PC-3 (cell line): ENCODE results near the gene FBXL7. TPM values are rescaled to one million over a fixed set of nuclear protein-coding genes. Genes with fewer than 3 reads are reported as not detected.

ENCODE experiments used
- ATAC-seq: fragments of 200-7000 bp; cut with Tn5 transposase; 2 replicates; pipeline ENCODE4 v1.9.1; 2020; ENCODE audit warnings: mild to moderate bottlenecking, moderate library complexity
- BruUV-seq: library from RNA; stranded (reverse); fragments of 400-500 nt; replicated peaks from 2 replicates; lab custom pipeline; 2021; lab: Mats Ljungman, UMichigan
- CTCF ChIA-PET: fragments of 300-600 bp; sonication (Branson Sonifier 250); formaldehyde crosslinking; loops from one replicate; lab custom pipeline; 2022; ENCODE audit warnings: antibody characterized with exemption; lab: Charles Lee
- POLR2A ChIA-PET: fragments of 300-600 bp; sonication (Branson Sonifier 250); formaldehyde crosslinking; loops from one replicate; lab custom pipeline; 2022; ENCODE audit warnings: antibody characterized with exemption; ENCODE audit not compliant: unreplicated experiment; lab: Charles Lee
- DNase-seq: peaks from one replicate; pipeline ENCODE4 v3.0.0-alpha.2; 2015
- H2AFZ ChIP-seq: fragments of 300-600 bp; sonication (generic); 2 replicates; pipeline ENCODE4 v1.6.0; 2016; ENCODE audit warnings: antibody characterized with exemption, low read length
- H3F3A ChIP-seq: fragments of 300-600 bp; sonication (generic); one replicate; pipeline ENCODE4 v1.6.0; 2017; ENCODE audit warnings: antibody characterized with exemption, low read length, control low read depth, mild to moderate bottlenecking; ENCODE audit not compliant: unreplicated experiment
- H3K27ac ChIP-seq: fragments of 300-600 bp; sonication (generic); 2 replicates; pipeline ENCODE4 v1.5.1; 2016; ENCODE audit warnings: mild to moderate bottlenecking, low read length
- H3K27me3 ChIP-seq: fragments of 300-600 bp; sonication (generic); 2 replicates; pipeline ENCODE4 v1.6.1; 2016; ENCODE audit warnings: low read length, mixed read lengths
- H3K36me3 ChIP-seq: fragments of 300-600 bp; sonication (generic); 2 replicates; pipeline ENCODE4 v1.6.1; 2016; ENCODE audit warnings: low read depth, mixed run types, low read length, mixed read lengths
- H3K4me1 ChIP-seq: fragments of 300-600 bp; sonication (generic); 2 replicates; pipeline ENCODE4 v1.5.1; 2016; ENCODE audit warnings: low read length; ENCODE audit not compliant: insufficient read depth
- H3K4me2 ChIP-seq: fragments of 300-600 bp; sonication (generic); 2 replicates; pipeline ENCODE4 v1.6.0; 2016; ENCODE audit warnings: low read length
- H3K4me3 ChIP-seq: fragments of 300-600 bp; sonication (generic); 2 replicates; pipeline ENCODE4 v1.5.1; 2016; ENCODE audit warnings: mild to moderate bottlenecking, low read length, mixed read lengths
- H3K79me2 ChIP-seq: fragments of 300-600 bp; sonication (generic); 2 replicates; pipeline ENCODE4 v1.6.1; 2017; ENCODE audit warnings: low read length, mixed read lengths
- H3K9ac ChIP-seq: fragments of 300-600 bp; sonication (generic); 2 replicates; pipeline ENCODE4 v1.6.0; 2016; ENCODE audit warnings: mild to moderate bottlenecking, low read length
- H3K9me2 ChIP-seq: fragments of 300-600 bp; sonication (generic); replicated peaks from 2 replicates; pipeline ENCODE4 v1.6.1; 2016; ENCODE audit warnings: mixed run types, low read length, mixed read lengths
- H3K9me3 ChIP-seq: fragments of 300-600 bp; sonication (generic); 2 replicates; pipeline ENCODE4 v1.6.1; 2016; ENCODE audit warnings: low read length, mixed read lengths
- H4K20me1 ChIP-seq: fragments of 300-600 bp; sonication (generic); 2 replicates; pipeline ENCODE4 v1.6.1; 2016; ENCODE audit warnings: low read length, mixed read lengths
- EZH2 ChIP-seq: fragments of 300-600 bp; sonication (generic); IDR thresholded peaks from one replicate; pipeline ENCODE4 v1.6.1; 2017; ENCODE audit warnings: antibody characterized with exemption, mild to moderate bottlenecking, low read length; ENCODE audit not compliant: unreplicated experiment
- EZH2phosphoT487 ChIP-seq: fragments of 300-600 bp; sonication (generic); IDR thresholded peaks from 2 replicates; pipeline ENCODE4 v1.6.1; 2018; ENCODE audit warnings: mild to moderate bottlenecking, antibody characterized with exemption, low read length, borderline replicate concordance
- intact Hi-C: fragments of 100-400 bp; cut with micrococcal nuclease; formaldehyde crosslinking; loops from 2 replicates; pipeline ENCODE4 v1.9.0; 2023
- total RNA-seq: library from RNA; depleted of rRNA; stranded (reverse); fragments of >200 nt; gene quantifications from 2 replicates; pipeline ENCODE4 v1.2.3, GENCODE V29; 2014
- TF ChIP-seq, protein P1 (sequence below): fragments of 300-600 bp; sonication (generic); conservative IDR thresholded peaks from 2 replicates; pipeline ENCODE4 v1.5.1; 2017; ENCODE audit warnings: antibody characterized with exemption, low read depth, mild to moderate bottlenecking, low read length

The FBXL7 gene
- total RNA-seq, 1 experiment from 2014 or later, result 0.18 TPM

DNA sequence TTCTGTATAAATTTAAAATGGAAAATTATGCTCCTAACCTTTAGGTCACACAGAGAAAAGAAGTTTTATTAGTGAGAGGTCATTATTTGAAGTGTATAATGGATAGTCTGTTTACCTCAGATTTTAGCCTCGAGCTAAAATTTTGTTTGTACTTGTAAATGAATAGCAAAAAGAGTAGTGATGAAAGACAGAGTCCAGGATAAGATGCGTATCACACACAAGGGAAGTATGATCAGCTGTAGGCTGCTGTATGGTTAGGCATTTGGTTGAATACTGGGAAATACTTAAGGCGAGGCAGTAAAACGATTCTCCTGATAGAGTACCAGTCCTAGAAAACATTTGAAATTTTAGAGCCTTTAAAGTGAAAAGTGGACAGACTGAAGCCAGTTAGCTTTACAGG lies 92.7 kb downstream of the FBXL7 start:
- no peaks in the 10 kb centered on the region for H3F3A ChIP-seq
- ChIA-PET POLR2A (no interaction called here), CTCF (no interaction called here)

DNA sequence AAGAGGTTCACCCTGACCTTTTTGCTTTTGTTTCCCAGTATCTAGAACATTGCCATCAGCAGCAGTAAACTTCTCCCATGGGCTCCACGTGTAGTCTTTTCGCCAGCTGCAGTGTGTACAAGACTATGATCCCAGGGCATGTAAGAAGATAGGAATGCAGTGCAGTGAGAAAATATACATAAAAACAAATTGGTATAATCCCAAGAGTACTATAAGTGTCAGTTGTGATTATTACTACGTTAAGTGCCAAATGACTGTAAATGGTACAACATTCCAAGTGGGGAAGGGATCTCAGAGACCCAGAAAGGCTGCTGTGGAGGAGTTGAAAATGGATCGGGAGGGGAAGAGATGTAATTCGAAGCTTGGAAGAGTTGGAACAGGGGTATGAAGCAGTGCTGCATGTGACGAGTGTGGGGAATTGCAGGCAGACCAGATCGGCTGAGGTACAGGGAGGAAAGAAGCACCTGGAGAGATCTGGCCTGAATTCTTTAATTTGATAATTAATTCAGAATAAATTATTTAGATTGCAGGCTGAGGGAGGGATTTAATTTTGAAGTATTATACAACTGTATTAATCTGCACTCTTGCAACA lies 95.1 kb downstream of the FBXL7 start:
- Histone ChIP-seq H3F3A (no peaks in the 10 kb centered on the region), H3K9ac (no peak overlapping the region), H3K79me2 (no peaks in the 10 kb centered on the region), H3K4me2 (no peak overlapping the region), H4K20me1 (no peaks in the 10 kb centered on the region), H3K4me1 (no peaks in the 10 kb centered on the region), H3K9me2 (no peaks in the 10 kb centered on the region), H3K9me3 (0 out of 2 replicates have a peak, but pooled peaks cover 19% of the 10 kb centered on the region), H3K4me3 (no peak overlapping the region), H3K27me3 (no peaks in the 10 kb centered on the region), H3K36me3 (no peaks in the 10 kb centered on the region), H2AFZ (no peak overlapping the region), H3K27ac (no peak overlapping the region)
- DNase-seq (no peak), ATAC-seq (no peak)
- no peak for TF ChIP-seq EZH2phosphoT487
- TF ChIP-seq, protein P1, sequence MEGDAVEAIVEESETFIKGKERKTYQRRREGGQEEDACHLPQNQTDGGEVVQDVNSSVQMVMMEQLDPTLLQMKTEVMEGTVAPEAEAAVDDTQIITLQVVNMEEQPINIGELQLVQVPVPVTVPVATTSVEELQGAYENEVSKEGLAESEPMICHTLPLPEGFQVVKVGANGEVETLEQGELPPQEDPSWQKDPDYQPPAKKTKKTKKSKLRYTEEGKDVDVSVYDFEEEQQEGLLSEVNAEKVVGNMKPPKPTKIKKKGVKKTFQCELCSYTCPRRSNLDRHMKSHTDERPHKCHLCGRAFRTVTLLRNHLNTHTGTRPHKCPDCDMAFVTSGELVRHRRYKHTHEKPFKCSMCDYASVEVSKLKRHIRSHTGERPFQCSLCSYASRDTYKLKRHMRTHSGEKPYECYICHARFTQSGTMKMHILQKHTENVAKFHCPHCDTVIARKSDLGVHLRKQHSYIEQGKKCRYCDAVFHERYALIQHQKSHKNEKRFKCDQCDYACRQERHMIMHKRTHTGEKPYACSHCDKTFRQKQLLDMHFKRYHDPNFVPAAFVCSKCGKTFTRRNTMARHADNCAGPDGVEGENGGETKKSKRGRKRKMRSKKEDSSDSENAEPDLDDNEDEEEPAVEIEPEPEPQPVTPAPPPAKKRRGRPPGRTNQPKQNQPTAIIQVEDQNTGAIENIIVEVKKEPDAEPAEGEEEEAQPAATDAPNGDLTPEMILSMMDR, result no peak
- TF ChIP-seq EZH2, result no peak
- ChIA-PET CTCF (no interaction called here), POLR2A (no interaction called here)
- intact Hi-C loops, result no loop called here
- no TSS peak for BruUV-seq

More for the DNA sequence above, 92.7 kb downstream of the FBXL7 start:
- Histone ChIP-seq H3K27me3 (no peaks in the 10 kb centered on the region), H3K9me3 (peaks cover 28% of the 10 kb centered on the region; the same call in 1 of the 2 replicates), H3K79me2 (no peaks in the 10 kb centered on the region), H3K4me3 (no peak overlapping the region), H3K4me1 (no peaks in the 10 kb centered on the region), H3K4me2 (no peak overlapping the region), H3K9me2 (no peaks in the 10 kb centered on the region), H3K9ac (no peak overlapping the region), H2AFZ (no peak overlapping the region), H3K36me3 (no peaks in the 10 kb centered on the region), H4K20me1 (no peaks in the 10 kb centered on the region), H3K27ac (no peak overlapping the region)
- no peak for TF ChIP-seq EZH2
- TF ChIP-seq, protein P1, result no peak
- TF ChIP-seq EZH2phosphoT487, result no peak
- ATAC-seq (no peak), DNase-seq (no peak)
- BruUV-seq, result no TSS peak
- intact Hi-C loops, result no loop called here

DNA sequence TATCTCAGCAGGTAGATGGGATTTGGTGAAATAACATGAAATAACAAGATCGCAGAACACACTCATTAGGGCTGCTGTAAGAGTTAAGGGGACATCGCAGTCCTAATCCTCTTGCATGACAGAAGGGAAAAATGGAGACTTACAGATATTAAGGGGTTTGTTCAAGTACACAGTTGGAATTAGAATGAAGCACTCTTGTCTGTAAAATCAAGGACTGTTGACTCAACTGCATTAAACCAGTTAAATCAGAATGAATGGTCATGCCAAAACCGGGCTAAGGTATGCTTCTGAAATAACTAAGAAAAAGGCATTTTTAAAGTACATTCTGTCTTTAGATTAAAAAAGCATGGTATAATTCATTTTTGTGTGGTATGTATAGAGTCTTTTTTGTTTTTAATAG lies 95.9 kb downstream of the FBXL7 start:
- H3K27me3 ChIP-seq, result no peaks in the 10 kb centered on the region
- H2AFZ ChIP-seq, result no peak overlapping the region
- no peak for TF ChIP-seq EZH2phosphoT487
- TF ChIP-seq, protein P1, result no peak
- no peak for TF ChIP-seq EZH2
- H3K9me3 ChIP-seq, result 0 out of 2 replicates have a peak, but pooled peaks cover 13% of the 10 kb centered on the region
- POLR2A ChIA-PET, result no interaction called here
- DNase-seq, result no peak
- CTCF ChIA-PET, result no interaction called here
- H3K4me3 ChIP-seq, result no peak overlapping the region
- no peaks in the 10 kb centered on the region for H3K79me2 ChIP-seq
- no TSS peak for BruUV-seq
- H3K36me3 ChIP-seq, result no peaks in the 10 kb centered on the region
- intact Hi-C loops, result no loop called here
- H3K9me2 ChIP-seq, result no peaks in the 10 kb centered on the region
- H4K20me1 ChIP-seq, result no peaks in the 10 kb centered on the region
- H3F3A ChIP-seq, result no peaks in the 10 kb centered on the region
- no peaks in the 10 kb centered on the region for H3K4me1 ChIP-seq
- no peak overlapping the region for H3K4me2 ChIP-seq
- H3K9ac ChIP-seq, result no peak overlapping the region
- ATAC-seq, result no peak
- no peak overlapping the region for H3K27ac ChIP-seq
